Measurements from ENCODE around the gene MVB12B. TPM values are rescaled to one million over a fixed set of nuclear protein-coding genes. Genes with fewer than 3 reads are reported as not detected.

Gene MVB12B
- total and polyA plus RNA-seq, 2 donors (not counting 1 experiment from before 2014, with no cell fraction given) = 2.5 to 2.6 TPM

DNA sequence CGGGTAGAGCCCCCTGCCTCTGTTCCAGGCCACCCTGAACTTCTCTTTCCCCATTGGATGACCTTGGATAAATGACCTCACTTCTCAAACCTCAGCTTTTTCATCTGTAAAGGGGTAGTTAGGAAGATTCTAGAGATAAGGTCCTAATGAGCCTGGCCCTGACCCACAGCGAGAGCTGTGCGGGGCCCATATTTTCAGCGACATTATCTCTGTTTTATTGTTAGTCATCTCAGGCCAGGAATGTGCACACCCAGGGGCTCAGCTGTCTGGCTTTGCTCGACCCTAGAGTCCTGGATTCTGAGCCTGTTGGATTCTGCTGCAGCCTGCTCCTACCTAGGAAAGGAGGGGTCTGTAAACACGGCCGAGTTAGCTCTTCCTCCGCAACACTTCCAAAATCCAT, 205.9 kb downstream of the MVB12B start:
- peaks cover 2% of the 10 kb centered on the region for H3K4me1 ChIP-seq (ENCODE audit: control insufficient read depth, extremely low read depth, insufficient read depth, low read length)
- no peaks in the 10 kb centered on the region for H4K20me1 ChIP-seq (ENCODE audit: control insufficient read depth, extremely low read depth, insufficient read depth, low read length)
- H3K9me3 ChIP-seq (ENCODE audit: control insufficient read depth, insufficient read depth, low read depth, low read length) = no peaks in the 10 kb centered on the region
- no peak overlapping the region for H3K4me2 ChIP-seq (ENCODE audit: extremely low read depth, insufficient read depth, low read length)
- no peak overlapping the region for H3K4me3 ChIP-seq (replicated peaks in 1 of 4; ENCODE audit: control extremely low read depth in 1 of 4, insufficient read depth in 1 of 4, low read depth in 3 of 4, low read length in 4 of 4)
- peaks cover 13% of the 10 kb centered on the region for H3K27me3 ChIP-seq (ENCODE audit: control insufficient read depth, insufficient read depth, low read length)
- no peak for DNase-seq (ENCODE audit: low read depth in 2 of 2)
- no peak for TF ChIP-seq EZH2 (IDR thresholded peaks at IDR 0.05; ENCODE audit: low read length, missing control alignments)
- TF ChIP-seq, protein P1, sequence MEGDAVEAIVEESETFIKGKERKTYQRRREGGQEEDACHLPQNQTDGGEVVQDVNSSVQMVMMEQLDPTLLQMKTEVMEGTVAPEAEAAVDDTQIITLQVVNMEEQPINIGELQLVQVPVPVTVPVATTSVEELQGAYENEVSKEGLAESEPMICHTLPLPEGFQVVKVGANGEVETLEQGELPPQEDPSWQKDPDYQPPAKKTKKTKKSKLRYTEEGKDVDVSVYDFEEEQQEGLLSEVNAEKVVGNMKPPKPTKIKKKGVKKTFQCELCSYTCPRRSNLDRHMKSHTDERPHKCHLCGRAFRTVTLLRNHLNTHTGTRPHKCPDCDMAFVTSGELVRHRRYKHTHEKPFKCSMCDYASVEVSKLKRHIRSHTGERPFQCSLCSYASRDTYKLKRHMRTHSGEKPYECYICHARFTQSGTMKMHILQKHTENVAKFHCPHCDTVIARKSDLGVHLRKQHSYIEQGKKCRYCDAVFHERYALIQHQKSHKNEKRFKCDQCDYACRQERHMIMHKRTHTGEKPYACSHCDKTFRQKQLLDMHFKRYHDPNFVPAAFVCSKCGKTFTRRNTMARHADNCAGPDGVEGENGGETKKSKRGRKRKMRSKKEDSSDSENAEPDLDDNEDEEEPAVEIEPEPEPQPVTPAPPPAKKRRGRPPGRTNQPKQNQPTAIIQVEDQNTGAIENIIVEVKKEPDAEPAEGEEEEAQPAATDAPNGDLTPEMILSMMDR (conservative IDR thresholded peaks at IDR 0.05 in 1 of 2, IDR thresholded peaks at IDR 0.05 in 1 of 2; ENCODE audit: low read depth in 1 of 2, low read length in 2 of 2) = no peak
- no peaks in the 10 kb centered on the region for H3K79me2 ChIP-seq (ENCODE audit: control insufficient read depth, insufficient read depth, low read length)
- no peak overlapping the region for H3K27ac ChIP-seq (ENCODE audit: insufficient read depth, low read length)
- no peaks in the 10 kb centered on the region for H3K36me3 ChIP-seq (ENCODE audit: control insufficient read depth, insufficient read depth, low read length)
- H3K9ac ChIP-seq (ENCODE audit: insufficient read depth, low read length) = no peak overlapping the region
- no peak overlapping the region for H2AFZ ChIP-seq (ENCODE audit: low read length)

DNA sequence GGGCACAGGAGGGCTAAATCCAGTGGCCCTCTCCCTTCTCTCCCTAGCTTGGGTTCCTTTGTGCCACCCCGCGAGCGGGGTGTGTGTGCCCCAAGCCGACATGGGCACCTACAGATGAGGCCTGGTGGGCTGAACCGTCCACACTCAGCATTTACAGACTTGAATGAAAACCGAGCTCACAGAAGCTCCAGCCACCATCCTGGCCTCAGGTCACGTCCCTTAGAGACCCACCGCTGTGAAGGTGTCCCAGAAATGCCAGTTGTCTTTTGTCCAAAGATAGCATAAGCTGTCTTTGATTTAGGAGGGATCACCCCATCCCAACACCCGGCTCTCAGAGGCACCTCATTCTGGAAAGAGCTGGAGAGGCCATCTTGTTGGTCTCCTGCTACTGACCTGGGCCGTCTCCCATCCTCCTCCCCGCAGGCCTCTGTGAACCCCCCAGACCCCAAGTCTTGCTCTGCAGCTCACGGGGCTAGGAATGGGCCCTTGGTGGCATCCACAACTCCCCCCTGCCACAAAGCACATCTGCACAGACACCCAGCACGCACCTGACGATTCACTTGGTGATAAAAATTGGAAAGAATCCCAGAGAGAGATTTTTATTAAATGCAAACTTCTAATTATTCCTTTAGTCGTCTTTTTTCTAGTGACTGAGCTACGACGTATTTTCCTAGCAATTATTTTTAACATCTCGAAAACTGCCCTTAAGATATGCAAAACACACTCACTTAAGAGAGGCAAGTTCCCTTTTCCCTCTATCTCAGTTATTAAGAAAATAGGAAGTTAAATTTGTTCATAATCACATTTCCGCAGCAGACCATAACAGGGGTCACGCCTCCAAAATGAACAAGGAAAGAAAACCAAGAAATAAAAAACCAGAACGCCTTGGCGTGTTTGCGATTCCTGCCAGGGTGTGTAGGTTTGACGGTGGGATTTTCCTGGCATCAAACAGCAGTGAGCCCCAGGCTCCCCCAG, 206.6 kb downstream of the MVB12B start:
- no peaks in the 10 kb centered on the region for H3K36me3 ChIP-seq (ENCODE audit: control insufficient read depth, insufficient read depth, low read length)
- H2AFZ ChIP-seq (ENCODE audit: low read length) = no peak overlapping the region
- H3K4me2 ChIP-seq (ENCODE audit: extremely low read depth, insufficient read depth, low read length) = no peak overlapping the region
- no peak overlapping the region for H3K4me3 ChIP-seq (replicated peaks in 1 of 4; ENCODE audit: control extremely low read depth in 1 of 4, insufficient read depth in 1 of 4, low read depth in 3 of 4, low read length in 4 of 4)
- no peaks in the 10 kb centered on the region for H4K20me1 ChIP-seq (ENCODE audit: control insufficient read depth, extremely low read depth, insufficient read depth, low read length)
- no peak overlapping the region for H3K9ac ChIP-seq (ENCODE audit: insufficient read depth, low read length)
- no peaks in the 10 kb centered on the region for H3K9me3 ChIP-seq (ENCODE audit: control insufficient read depth, insufficient read depth, low read depth, low read length)
- peaks cover 15% of the 10 kb centered on the region for H3K27me3 ChIP-seq (ENCODE audit: control insufficient read depth, insufficient read depth, low read length)
- H3K27ac ChIP-seq (ENCODE audit: insufficient read depth, low read length) = no peak overlapping the region
- no peaks in the 10 kb centered on the region for H3K79me2 ChIP-seq (ENCODE audit: control insufficient read depth, insufficient read depth, low read length)
- H3K4me1 ChIP-seq (ENCODE audit: control insufficient read depth, extremely low read depth, insufficient read depth, low read length) = peaks cover 2% of the 10 kb centered on the region
- no peak for TF ChIP-seq EZH2 (IDR thresholded peaks at IDR 0.05; ENCODE audit: low read length, missing control alignments)
- TF ChIP-seq, protein P1 (conservative IDR thresholded peaks at IDR 0.05 in 1 of 2, IDR thresholded peaks at IDR 0.05 in 1 of 2; ENCODE audit: low read depth in 1 of 2, low read length in 2 of 2) = no peak
- DNase-seq (ENCODE audit: low read depth in 2 of 2) = no peak

DNA sequence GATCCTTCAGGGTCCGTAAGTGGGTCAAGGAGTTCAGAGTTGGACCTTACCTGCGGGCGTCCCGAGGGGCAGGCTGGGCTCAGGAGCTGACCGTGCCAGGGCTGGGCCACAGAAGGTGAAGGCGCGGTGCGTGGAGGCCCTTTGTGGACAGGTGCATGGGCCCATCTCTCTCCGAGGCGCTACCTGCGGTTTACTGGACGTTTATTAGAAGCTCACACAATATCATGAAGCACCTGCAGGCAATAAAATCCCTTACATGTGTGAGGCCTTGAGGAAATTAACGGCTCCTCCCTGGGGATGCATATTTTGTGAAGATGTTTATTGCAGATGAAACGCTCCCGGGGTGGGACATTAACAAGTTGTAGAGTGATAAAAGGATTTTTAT, 207.3 kb downstream of the MVB12B start:
- Histone ChIP-seq H2AFZ (ENCODE audit: low read length) (no peak overlapping the region), H3K79me2 (ENCODE audit: control insufficient read depth, insufficient read depth, low read length) (no peaks in the 10 kb centered on the region), H4K20me1 (ENCODE audit: control insufficient read depth, extremely low read depth, insufficient read depth, low read length) (no peaks in the 10 kb centered on the region), H3K9ac (ENCODE audit: insufficient read depth, low read length) (no peak overlapping the region), H3K4me1 (ENCODE audit: control insufficient read depth, extremely low read depth, insufficient read depth, low read length) (peaks cover 2% of the 10 kb centered on the region), H3K4me2 (ENCODE audit: extremely low read depth, insufficient read depth, low read length) (no peak overlapping the region), H3K9me3 (ENCODE audit: control insufficient read depth, insufficient read depth, low read depth, low read length) (no peaks in the 10 kb centered on the region), H3K4me3 (replicated peaks in 1 of 4; ENCODE audit: control extremely low read depth in 1 of 4, insufficient read depth in 1 of 4, low read depth in 3 of 4, low read length in 4 of 4) (no peak overlapping the region), H3K27ac (ENCODE audit: insufficient read depth, low read length) (no peak overlapping the region), H3K27me3 (ENCODE audit: control insufficient read depth, insufficient read depth, low read length) (peaks cover 15% of the 10 kb centered on the region), H3K36me3 (ENCODE audit: control insufficient read depth, insufficient read depth, low read length) (no peaks in the 10 kb centered on the region)
- TF ChIP-seq EZH2 (IDR thresholded peaks at IDR 0.05; ENCODE audit: low read length, missing control alignments) = no peak
- TF ChIP-seq, protein P1 (conservative IDR thresholded peaks at IDR 0.05 in 1 of 2, IDR thresholded peaks at IDR 0.05 in 1 of 2; ENCODE audit: low read depth in 1 of 2, low read length in 2 of 2) = no peak
- no peak for DNase-seq (ENCODE audit: low read depth in 2 of 2)

All from fibroblast of lung (primary cell).